HG02759 (cell line): ENCODE measurements around the gene REXO1.

Experiments
- ATAC-seq: cut with Tn5 transposase; IDR thresholded peaks from one replicate; pipeline ENCODE4 v1.9.1; 2021; ENCODE audit warnings: mild to moderate bottlenecking, moderate library complexity; ENCODE audit not compliant: unreplicated experiment

Gene REXO1

DNA sequence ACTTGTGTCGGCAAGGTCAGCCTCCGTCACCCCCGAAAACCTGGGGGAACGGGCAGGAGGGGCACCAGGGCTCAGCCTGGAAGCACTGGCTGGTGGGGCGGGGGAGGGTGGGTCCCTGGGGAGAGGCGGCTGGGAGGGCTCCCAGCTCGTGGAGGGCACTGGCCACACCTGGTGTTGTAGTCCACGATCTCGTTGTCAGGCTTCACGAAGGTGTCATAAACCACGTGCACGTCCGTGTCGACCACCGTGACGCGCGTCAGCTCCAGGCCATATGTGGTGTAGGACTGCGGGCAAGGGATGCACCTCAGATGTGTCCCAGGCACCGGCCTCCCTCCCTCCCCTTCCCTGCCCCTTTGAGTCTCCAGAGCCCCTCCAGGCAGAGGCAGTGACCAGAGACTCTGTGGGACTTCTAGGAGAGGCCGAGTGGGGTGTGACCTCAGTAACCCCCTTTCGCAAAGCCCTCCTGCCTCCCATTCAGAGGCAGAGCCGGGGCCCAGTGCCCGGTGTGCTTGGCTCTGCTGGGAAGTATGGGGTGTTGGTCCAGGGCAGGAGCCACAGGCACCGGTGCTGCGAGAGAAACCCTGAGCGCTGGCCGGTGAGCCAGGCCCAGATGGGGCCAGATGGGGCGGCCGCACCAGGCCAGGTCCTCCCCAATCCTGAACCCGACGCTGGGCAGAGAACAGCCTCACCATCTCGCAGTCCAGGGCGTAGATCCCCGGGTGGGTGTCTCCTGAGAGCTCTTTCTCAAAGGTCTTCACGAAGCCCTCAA, 31.6 kb downstream of the REXO1 start:
- ATAC-seq = no peak

DNA sequence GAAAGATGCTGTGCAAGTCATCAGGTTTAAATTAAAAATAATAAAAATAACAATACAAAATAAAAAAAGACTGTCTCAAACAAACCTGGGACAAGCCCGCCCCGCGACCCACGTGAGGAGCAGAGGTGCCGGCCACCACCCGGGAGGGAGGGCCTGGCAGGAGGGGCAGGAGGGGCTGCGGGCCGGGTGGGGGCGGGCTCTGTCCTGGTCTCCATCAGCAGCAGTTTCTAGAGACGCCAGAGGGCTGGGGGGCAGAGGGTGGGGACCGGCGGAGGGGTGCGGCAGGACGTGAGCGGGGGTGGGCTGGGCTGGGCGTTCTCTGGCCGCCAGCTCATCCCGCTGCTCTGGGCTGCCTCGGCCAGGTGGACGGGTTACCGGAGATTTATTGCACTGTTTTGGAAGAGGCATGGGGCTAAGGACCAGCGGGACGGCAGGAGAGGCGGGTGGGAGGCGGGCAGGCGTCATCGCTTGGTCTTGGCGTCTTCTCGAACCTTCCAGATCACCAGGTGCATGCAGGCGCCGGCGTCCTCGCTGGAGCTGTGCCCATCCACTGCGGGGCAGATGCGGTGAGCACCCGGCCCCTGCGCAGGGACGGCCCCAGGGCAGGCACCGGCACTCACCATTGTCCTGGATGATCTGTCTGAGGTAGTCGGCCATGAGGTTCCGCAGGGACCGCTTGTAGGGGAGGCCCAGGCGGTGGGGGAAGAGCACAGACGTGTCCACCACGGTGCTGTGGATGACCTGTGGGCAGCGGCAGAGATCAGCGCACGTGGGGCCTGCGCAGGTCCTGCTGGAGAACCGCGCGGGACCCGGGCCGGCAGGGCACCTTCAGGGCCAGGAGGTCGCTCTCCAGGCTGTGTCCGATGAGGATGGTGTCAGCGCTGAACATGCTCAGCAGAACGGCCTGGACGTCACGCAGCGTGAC, 32.4 kb downstream of the REXO1 start:
- no peak for ATAC-seq

- ATAC-seq = no peak
Observed at GRCh38 chr19:1814833-1815604, 33.3 kb downstream of the REXO1 start.

GRCh38 chr19:1814391-1814790, 33.9 kb downstream of the REXO1 start:
- no peak for ATAC-seq

DNA sequence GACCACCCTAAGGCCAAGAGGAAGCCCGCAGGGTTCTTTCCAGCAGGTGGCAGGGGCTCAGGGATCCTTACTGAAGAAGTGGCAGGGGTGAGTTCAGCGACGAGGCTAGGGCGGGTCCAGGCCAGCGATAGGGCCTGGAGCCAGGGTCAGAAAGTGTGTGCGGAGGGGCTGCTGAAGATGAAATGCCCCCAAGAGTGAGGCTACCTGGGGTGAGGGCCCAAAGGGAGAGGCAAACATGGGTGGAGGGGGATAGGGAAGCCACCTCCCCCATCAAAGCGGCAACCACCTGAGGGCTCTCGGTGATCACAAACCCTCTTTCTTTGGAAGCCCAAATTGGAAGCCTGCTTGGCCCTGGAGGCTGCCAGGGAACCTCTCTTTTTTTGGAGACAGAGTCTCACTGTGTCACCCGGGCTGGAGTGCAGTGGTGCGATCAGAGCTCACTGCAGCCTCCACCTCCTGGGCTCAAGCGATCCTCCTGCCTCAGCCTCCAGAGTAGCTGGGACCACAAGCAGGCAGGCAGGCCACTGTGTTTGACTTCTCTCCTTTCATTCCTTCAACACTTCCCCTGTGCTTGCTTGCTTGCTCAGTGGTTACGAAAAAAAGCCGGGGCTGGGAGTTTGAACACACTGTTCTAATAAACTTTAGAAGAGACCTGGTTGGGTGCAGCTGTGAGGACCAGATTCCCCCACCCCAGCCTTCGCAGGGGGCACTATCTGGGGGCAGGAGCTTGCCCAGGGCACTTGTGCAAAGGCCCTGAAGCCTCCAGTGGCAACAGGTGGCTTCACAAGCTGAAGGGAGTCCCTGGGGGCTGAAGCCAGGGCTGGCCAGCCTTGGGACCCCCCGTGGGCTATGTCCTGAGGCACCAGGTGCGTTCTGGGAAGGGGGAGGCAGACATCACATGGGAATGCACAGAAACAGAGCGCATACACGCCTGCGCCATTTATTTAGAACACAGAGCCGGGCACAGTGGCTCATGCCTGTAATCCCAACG, 34.8 kb downstream of the REXO1 start:
- ATAC-seq = no peak

DNA sequence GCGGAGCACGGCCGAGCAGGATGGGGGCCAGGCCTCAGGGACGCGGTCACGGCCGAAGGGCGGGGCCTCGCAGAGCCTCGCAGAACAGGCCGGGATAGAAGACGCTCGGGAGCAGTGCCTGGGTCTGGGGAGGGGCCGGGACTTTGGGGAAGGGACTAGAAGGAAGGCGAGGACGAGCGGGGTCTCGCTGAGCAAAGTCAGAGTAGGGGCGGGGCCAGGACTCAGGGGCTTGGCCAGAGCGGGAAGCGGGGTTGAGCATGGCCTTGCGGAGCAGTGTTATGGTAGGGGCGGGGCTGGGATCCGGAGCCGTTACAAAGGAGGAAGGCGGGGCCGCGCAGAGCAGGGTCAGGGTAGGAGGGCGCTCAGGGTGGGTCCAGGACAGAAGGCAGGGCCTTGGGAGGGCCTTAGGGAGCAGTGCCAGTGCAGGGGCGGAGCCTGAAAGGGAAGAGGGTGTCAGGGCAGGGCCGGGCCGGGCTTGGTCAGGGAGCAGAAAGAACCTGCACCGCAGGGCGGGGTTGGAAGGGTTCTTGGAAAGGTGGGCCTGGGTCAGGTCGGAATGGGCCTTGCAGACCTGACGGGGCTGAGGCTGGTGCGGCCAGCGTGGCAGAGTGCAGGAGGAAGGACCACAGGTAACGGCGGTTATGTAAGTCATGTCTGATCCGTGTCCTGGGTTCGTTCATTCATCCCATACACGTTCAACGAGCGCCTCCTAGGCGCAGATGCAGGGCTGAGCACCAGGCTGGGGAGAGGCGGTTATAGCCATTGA, 35.7 kb downstream of the REXO1 start:
- ATAC-seq = peak; percentile 78

DNA sequence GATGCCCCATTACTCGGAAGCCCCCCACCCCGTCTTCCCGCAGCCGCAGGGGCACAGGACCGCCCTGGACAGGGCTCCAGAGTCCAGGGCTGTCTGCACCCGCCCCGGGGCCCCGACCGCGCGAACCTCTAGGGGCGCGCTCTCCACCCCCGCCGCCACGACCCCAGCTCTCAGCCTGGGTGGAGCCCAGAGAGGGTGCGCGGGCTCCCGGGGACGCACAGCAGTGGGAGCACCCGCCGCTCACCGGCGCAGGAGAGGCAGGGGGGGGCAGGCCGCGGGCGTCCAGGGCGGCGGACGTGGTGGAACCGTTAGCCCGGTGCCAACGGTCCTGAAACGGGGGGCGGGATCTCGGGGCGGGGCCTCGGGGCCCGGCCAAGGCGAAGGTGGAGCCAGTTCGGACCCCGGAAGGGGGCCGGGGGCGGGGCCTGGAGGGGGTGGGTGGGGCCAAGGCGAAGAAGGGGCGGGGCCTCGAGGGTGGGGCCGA, 36.3 kb downstream of the REXO1 start, which contains the start of gene ATP8B3:
ATP8B3 (minus strand) TSS at position 335 of the 484 bp plus-strand sequence. CDS start 540 bp downstream, outside the sequence.
- ATAC-seq = peak; percentile 9

- no peak for ATAC-seq
Observed at GRCh38 chr19:1811472-1811894, 36.8 kb downstream of the REXO1 start.

GRCh38 chr19:1810439-1811160, 37.7 kb downstream of the REXO1 start:
- ATAC-seq = no peak

DNA sequence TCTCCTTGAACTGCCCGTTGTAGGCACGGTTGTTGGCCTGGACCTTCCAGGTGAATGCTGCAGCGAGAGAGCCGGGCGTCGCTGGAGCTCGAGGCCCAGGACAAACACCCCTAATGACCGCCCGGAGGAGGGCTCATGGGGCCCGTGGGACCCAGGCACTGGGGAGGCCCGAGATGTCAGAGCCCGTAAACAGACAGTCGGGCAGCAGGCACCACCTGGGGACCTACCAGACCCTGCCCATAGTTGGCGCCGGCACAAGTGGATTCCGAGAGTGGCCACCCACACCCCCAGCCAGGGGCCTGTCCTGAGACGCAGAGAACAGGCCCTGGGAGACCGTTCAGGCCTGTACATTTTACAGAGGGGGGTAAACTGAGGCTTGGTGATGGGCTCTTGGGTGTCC, 38.6 kb downstream of the REXO1 start:
- no peak for ATAC-seq

DNA sequence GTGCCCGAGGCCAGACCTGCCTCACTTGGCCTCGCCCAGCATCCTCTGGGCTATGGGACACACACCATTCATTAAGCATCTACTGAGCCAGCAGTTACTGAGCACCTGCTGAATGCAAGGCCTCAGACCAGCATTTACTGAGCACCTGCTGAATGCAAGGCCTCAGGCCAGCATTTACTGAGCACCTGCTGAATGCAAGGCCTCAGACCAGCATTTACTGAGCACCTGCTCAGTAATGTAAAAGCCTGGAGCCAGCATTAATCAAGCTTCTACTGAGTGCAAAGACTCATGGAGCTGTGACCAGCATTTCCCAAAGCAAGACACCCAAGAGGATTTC, 39.9 kb downstream of the REXO1 start:
- no peak for ATAC-seq

GRCh38 chr19:1807695-1808394, 40.4 kb downstream of the REXO1 start:
- ATAC-seq = no peak

GRCh38 chr19:1807030-1807694, 41.1 kb downstream of the REXO1 start:
- ATAC-seq = no peak

GRCh38 chr19:1806184-1807029, 41.9 kb downstream of the REXO1 start:
- no peak for ATAC-seq

GRCh38 chr19:1805401-1806183, 42.7 kb downstream of the REXO1 start:
- no peak for ATAC-seq

DNA sequence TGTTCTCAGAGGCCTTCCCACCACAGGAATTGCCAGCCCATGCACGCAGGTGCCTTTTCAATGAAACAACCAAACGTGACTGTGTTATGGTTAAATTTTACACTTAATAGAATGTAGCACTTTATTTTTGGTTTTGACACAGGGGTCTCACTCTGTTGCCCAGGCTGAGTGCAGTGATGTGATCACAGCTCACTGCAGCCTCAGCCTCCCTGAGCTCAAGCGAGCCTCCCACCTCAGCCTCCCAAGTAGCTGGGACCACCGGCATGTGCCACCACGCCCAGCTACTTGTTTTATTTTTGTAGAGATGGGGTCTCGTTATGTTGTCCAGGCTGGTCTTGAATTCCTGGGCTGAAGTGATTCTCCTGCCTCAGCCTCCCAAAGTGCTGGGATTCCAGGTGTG, 43.4 kb downstream of the REXO1 start:
- ATAC-seq = no peak
